Pancreas (tissue), 10 donors: ENCODE data around the gene FAM20C. TPM values are rescaled to one million over a fixed set of nuclear protein-coding genes. Genes with fewer than 3 reads are reported as not detected.

Experiments used
- ATAC-seq, 4 donors: fragments of 200-7000 bp; cut with Tn5 transposase; one replicate each; pipeline versions ENCODE4 v1.8.0 to v1.9.1; 2020; ENCODE audit warnings: mild to moderate bottlenecking in 4 of 4, moderate library complexity in 4 of 4
- DNase-seq, 6 donors: peaks; one replicate each; pipeline ENCODE4 v3.0.0-alpha.2; 2020
- FAIRE-seq: peaks from 2 replicates; lab custom pipeline; 2012; peaks lifted over from hg19 to GRCh38; lab: Jason Lieb, UNC
- H3K27ac ChIP-seq, 4 donors: fragments of 200-600 bp; sonication (generic); 1 replicate in 3 of 4; 2 replicates in 1 of 4; pipeline versions ENCODE4 v1.5.0 to v1.8.0; 2020
- H3K27me3 ChIP-seq, 4 donors: fragments of 200-600 bp; one replicate each; pipeline ENCODE4 v1.8.0; 2021
- H3K36me3 ChIP-seq, 3 donors: fragments of 200-600 bp; sonication (generic) in 1 of 3; one replicate each; pipeline versions ENCODE4 v1.5.0 to v1.8.0; 2020 to 2021
- H3K4me1 ChIP-seq, 3 donors: fragments of 200-600 bp; one replicate each; pipeline ENCODE4 v1.8.0; 2021
- H3K4me3 ChIP-seq, 4 donors: fragments of 200-600 bp; sonication (generic) in 2 of 4; one replicate each; pipeline versions ENCODE4 v1.5.0 to v1.8.0; 2020 to 2021
- H3K9me3 ChIP-seq, 4 donors: fragments of 200-600 bp; one replicate each; pipeline ENCODE4 v1.8.0; 2021
- whole genome bisulfite sequencing, 2 donors: extraction: QIAGEN DNeasy Blood & Tissue Kit; methylation state at CpG; one replicate each; pipeline ENCODE4 v1.1.7; 2013; 5-methylcytosine and 5-hydroxymethylcytosine counted together
- intact Hi-C, 3 donors: fragments of 100-400 bp; cut with DNase I; formaldehyde crosslinking; loops; one replicate each; pipeline versions ENCODE4 v1.11.1 to v1.14.2; 2022
- polyA plus RNA-seq, 2 donors: library from polyadenylated mRNA; stranded (reverse); fragments of 200-250 nt; gene quantifications; one replicate each; pipeline ENCODE4 v1.2.3, GENCODE V29; 2013
- total RNA-seq, 6 donors: library from RNA; stranded (reverse); fragmentation: NEBNext Ultra II Directional in 4 of 6; extraction: Animal tissue kit (Norgen Biotek cat#: 25700) in 4 of 6; gene quantifications; one replicate each; pipeline versions ENCODE4 v1.2.1 to v1.2.4, GENCODE V29; 2021 to 2023
- TF ChIP-seq, protein P1 (sequence below), 4 donors: fragments of 200-600 bp; sonication (generic) in 3 of 4; IDR thresholded peaks; one replicate each; pipeline versions ENCODE4 v1.5.0 to v1.8.0; 2021; ENCODE audit warnings: antibody characterized with exemption in 4 of 4
- donor health status: healthy with polysubstance abuse.
- donor health status: DM: no; HTN: no; CAD: no; lungs with moderate emphysema.
- donor health status: DM: no; HTN: no; CAD: no.
- donor health status: control.
- donor health status: control.
- donor health status: Bipolar disorder and iron deficiency.
- donor health status: DM: yes; HTN: yes; CAD: no.
- donor health status: DM: no; HTN: no; CAD: no.
- donor health status: DM: no; HTN: no; CAD: no.
- donor health status: DM: yes; HTN: yes; CAD: no.

FAM20C gene
- total and polyA plus RNA-seq, 8 donors, result 8.9 to 43.1 (median 13.4) TPM

DNA sequence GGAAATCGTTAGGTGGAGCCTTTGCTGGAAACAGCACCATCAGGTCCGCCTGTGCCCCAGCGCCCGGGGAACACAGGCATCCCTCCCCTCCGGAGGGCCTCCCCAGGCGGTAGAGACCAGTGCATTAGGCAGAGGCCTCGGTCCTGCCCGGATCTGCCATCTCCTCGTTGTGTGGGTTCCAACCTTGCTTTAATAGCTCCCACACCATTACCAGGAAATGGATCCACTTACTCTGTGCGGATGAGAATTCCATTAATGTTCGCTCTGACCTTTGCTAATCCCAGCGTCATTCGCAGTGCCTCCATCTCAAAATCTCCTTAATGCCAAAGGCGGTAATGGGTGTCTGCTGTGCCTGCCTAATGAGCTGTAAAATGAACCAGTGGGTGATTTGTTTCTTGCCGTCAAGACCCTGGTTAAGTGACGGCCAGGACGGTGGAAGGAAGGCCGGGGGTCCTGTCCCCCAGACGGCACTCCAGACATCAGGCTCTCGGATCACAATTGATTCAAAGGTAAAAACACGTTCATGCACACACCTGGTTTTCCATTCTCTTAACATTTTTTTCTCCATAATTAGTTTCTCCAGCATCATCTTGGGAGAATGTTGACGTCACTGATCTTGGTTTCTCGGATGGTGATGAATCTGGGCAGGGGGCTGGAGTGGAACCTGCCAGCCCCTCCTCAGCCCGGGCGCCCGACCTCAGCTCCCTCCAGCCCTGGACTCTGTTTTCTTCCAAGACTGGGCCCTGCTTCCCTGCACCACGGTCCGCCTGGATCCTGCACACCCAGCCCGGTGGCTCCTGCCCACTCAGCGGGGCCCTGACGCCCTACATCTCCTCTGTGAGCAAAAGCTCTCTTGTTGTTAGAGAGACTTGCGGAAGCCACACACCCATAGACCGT is 22.8 kb upstream of the FAM20C start:
- no peaks in the 10 kb centered on the region for H3K9me3 ChIP-seq
- peaks cover 0 to 10% (median 7%) of the 10 kb centered on the region in 3 donors for H3K4me1 ChIP-seq
- no peak overlapping the region for H3K4me3 ChIP-seq
- FAIRE-seq, result no peak
- ATAC-seq, result no peak
- TF ChIP-seq, protein P1, sequence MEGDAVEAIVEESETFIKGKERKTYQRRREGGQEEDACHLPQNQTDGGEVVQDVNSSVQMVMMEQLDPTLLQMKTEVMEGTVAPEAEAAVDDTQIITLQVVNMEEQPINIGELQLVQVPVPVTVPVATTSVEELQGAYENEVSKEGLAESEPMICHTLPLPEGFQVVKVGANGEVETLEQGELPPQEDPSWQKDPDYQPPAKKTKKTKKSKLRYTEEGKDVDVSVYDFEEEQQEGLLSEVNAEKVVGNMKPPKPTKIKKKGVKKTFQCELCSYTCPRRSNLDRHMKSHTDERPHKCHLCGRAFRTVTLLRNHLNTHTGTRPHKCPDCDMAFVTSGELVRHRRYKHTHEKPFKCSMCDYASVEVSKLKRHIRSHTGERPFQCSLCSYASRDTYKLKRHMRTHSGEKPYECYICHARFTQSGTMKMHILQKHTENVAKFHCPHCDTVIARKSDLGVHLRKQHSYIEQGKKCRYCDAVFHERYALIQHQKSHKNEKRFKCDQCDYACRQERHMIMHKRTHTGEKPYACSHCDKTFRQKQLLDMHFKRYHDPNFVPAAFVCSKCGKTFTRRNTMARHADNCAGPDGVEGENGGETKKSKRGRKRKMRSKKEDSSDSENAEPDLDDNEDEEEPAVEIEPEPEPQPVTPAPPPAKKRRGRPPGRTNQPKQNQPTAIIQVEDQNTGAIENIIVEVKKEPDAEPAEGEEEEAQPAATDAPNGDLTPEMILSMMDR (IDR thresholded peaks at IDR 0.05), result no peak
- no peak overlapping the region for H3K27ac ChIP-seq
- no peaks in the 10 kb centered on the region for H3K36me3 ChIP-seq
- peak in 2 of 6 donors; percentile 7 to 25 for DNase-seq
- no peaks in the 10 kb centered on the region for H3K27me3 ChIP-seq
- WGBS, 2 donors, result 88 to 90% methylated on average over 33 of the region's 33 CpGs
- intact Hi-C loops, result no loop called here

DNA sequence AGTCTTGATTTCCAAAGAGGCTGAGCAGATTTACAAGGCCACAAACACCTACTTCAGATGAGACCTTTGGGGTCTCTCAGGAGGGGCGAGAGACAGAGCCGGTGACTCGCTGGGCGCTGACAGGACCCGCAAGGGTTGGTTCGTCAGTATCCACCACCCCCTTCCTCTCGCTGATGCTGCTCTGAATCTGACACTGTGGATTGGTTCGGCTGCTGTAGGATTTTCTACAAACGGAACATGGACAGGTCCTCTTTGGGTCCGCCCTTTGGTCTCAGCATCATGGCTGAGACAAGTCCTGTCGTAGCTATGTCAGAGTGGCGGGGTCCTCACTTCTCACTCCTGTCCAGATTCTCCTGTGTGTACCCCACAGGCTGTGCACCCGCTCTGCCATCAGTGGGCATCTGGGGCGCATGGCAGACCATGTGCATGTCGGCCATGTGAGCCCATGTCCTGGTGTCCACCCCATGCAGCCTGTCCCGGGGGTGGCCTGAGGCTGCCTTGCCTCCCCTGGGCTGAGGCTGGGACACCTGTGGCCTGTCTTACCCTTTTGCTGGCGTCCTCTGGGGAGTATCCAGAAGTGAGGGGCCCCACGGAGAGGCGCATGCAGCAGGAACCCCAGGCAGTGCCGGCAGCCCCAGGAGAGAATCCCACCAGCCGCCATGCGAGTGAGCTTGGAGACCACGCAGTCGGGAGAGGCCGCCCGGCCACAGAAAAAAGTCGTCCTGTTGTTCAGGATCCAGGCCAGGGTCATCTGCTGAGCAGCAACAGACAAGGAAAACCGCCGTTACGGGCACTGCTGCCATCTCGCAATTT is 21.6 kb upstream of the FAM20C start:
- Histone ChIP-seq H3K27me3 (no peaks in the 10 kb centered on the region), H3K9me3 (no peaks in the 10 kb centered on the region), H3K36me3 (no peaks in the 10 kb centered on the region), H3K4me1 (peaks cover 0 to under 1% (median under 1%) of the 10 kb centered on the region in 3 donors), H3K27ac (no peak overlapping the region), H3K4me3 (no peak overlapping the region)
- TF ChIP-seq, protein P1 (IDR thresholded peaks at IDR 0.05), result no peak
- WGBS, 2 donors, result 87 to 93% methylated on average over 31 of the region's 31 CpGs
- ATAC-seq (no peak), DNase-seq (peak in 3 of 6 donors; percentile 8 to 53 (median 45)), FAIRE-seq (no peak)
- intact Hi-C loops, result no loop called here

DNA sequence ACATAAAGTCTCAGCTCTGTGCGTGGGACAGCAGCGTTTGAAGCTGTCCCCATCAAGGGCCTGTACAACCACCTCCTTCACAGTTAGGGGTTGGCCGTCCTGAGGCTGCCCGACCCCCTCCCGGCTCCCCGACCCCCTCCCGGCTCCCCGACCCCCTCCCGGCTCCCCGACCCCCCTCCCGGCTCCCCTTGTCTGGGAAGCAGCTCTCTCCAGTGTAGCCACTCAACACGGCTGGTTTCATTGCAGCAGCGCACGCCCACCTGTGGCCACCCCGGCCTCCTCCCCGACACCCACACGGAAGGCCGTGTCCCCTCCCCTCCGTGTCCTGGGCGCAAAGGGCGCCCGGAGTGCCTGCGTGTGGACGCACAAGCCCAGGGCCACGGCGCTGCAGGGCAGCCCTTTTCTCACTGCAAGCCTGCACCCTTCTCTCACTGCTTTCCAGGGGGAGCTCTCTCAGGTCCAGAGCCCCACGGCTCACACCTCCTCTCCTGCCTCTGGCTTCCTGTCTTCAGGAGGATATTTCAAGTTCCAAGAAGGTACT is 20.9 kb upstream of the FAM20C start:
- H3K4me1 ChIP-seq, result no peaks in the 10 kb centered on the region
- no peaks in the 10 kb centered on the region for H3K36me3 ChIP-seq
- no peak overlapping the region for H3K4me3 ChIP-seq
- TF ChIP-seq, protein P1 (IDR thresholded peaks at IDR 0.05), result no peak
- no peaks in the 10 kb centered on the region for H3K27me3 ChIP-seq
- intact Hi-C loops, result no loop called here
- DNase-seq, result peak in 3 of 6 donors; percentile 9 to 50 (median 25)
- 50 to 64% methylated on average over 27 of the region's 27 CpGs for WGBS, 2 donors
- no peaks in the 10 kb centered on the region for H3K9me3 ChIP-seq
- H3K27ac ChIP-seq, result no peak overlapping the region
- FAIRE-seq, result no peak
- no peak for ATAC-seq

DNA sequence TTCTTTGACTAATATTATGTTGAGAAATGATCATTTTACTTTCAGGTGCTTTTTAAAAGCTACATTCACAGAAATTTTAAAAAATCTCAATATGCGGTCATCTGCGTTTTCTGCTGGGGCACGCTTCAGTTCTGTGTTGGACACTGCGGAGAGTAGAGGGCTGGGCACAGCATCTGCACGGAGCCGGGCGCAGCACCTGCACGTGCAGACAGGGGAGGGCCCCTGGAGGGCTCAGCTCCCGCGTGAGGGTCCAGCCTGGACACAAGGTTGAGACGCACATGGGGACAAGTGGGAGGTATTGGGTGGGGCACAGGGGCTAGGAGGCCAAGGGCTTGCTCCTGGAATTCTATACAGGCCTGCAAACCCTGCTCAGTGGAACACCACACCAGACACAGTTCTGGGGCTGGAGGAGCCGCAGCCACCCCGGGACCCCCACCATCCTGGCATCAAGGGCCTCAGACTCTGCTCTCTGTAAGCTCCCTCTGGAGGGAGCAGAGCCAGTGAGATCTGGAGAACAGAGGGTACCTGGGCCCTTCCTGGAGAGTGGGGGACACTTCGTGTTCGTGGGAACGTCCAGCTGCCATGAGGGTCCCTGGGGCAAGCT is 20.4 kb upstream of the FAM20C start:
- FAIRE-seq, result no peak
- Histone ChIP-seq H3K27ac (no peak overlapping the region), H3K36me3 (no peaks in the 10 kb centered on the region), H3K4me1 (no peaks in the 10 kb centered on the region), H3K4me3 (no peak overlapping the region), H3K9me3 (no peaks in the 10 kb centered on the region), H3K27me3 (no peaks in the 10 kb centered on the region)
- WGBS, 2 donors, result 79 to 84% methylated on average over 16 of the region's 16 CpGs
- ATAC-seq, result no peak
- peak in 1 of 6 donors; percentile 10 for DNase-seq
- intact Hi-C loops, result no loop called here
- TF ChIP-seq, protein P1 (IDR thresholded peaks at IDR 0.05), result no peak
